GM06990 (cell line): ENCODE results near the gene DTD1.

ENCODE experiments used
- DNase-seq: peaks from one replicate; pipeline ENCODE4 v3.0.0-alpha.2; 2011; ENCODE audit not compliant: insufficient read length; ENCODE audit errors: extremely low read depth
- H3K27me3 ChIP-seq: replicated peaks from 2 replicates; pipeline ENCODE4 v1.6.0; 2011; ENCODE audit warnings: low read length; ENCODE audit not compliant: control insufficient read depth, insufficient read depth
- H3K36me3 ChIP-seq: 2 replicates; pipeline ENCODE4 v1.5.1; 2011; ENCODE audit warnings: low read length; ENCODE audit not compliant: control insufficient read depth, insufficient read depth
- H3K4me3 ChIP-seq: replicated peaks from 2 replicates; pipeline ENCODE4 v1.5.1; 2011; ENCODE audit warnings: low read depth, mild to moderate bottlenecking, control low read depth, low read length
- CTCF ChIP-seq: IDR thresholded peaks from 2 replicates; pipeline ENCODE4 v1.5.1; 2011; ENCODE audit warnings: low read length, control low read depth, mild to moderate bottlenecking, inconsistent platforms; ENCODE audit not compliant: insufficient read depth, poor library complexity, severe bottlenecking

The DTD1 gene

GRCh38 chr20:18647777-18648176, 59.9 kb downstream of the DTD1 start:
- no peak for TF ChIP-seq CTCF
- H3K27me3 ChIP-seq = no peaks in the 10 kb centered on the region
- H3K4me3 ChIP-seq = no peak overlapping the region
- no peak for DNase-seq
- H3K36me3 ChIP-seq = no peaks in the 10 kb centered on the region

- no peak for TF ChIP-seq CTCF
- no peak for DNase-seq
- Histone ChIP-seq H3K4me3 (no peak overlapping the region), H3K27me3 (no peaks in the 10 kb centered on the region), H3K36me3 (no peaks in the 10 kb centered on the region)
Measured at GRCh38 chr20:18650224-18650623, 62.4 kb downstream of the DTD1 start.

GRCh38 chr20:18653736-18654447, 66.0 kb downstream of the DTD1 start:
- no peak for TF ChIP-seq CTCF
- DNase-seq = no peak
- Histone ChIP-seq H3K36me3 (0 out of 2 replicates have a peak, but pooled peaks cover 1% of the 10 kb centered on the region), H3K27me3 (no peaks in the 10 kb centered on the region), H3K4me3 (no peak overlapping the region)

GRCh38 chr20:18654448-18654773, 66.6 kb downstream of the DTD1 start:
- DNase-seq = no peak
- Histone ChIP-seq H3K27me3 (no peaks in the 10 kb centered on the region), H3K36me3 (0 out of 2 replicates have a peak, but pooled peaks cover 1% of the 10 kb centered on the region), H3K4me3 (no peak overlapping the region)
- no peak for TF ChIP-seq CTCF

- 0 out of 2 replicates have a peak, but pooled peaks cover 1% of the 10 kb centered on the region for H3K36me3 ChIP-seq
- TF ChIP-seq CTCF = no peak
- no peak overlapping the region for H3K4me3 ChIP-seq
- H3K27me3 ChIP-seq = no peaks in the 10 kb centered on the region
- no peak for DNase-seq
Measured at GRCh38 chr20:18657575-18657974, 69.7 kb downstream of the DTD1 start.
